Smooth muscle cell (in vitro differentiated cells): ENCODE data around the gene USP24. TPM values are rescaled to one million over a fixed set of nuclear protein-coding genes. Genes with fewer than 3 reads are reported as not detected.
"Not testable (repeated sequence)": the region's sequence is repeated elsewhere in the genome, so short reads cannot be mapped to it uniquely, and the experiment has no call there.

Source experiments
- DNase-seq: peaks from one replicate; lab custom pipeline; 2025; ENCODE audit not compliant: unreplicated experiment; lab: John Stamatoyannopoulos, UW
- H2AFZ ChIP-seq: fragments of 200-600 bp; sonication (generic); 2 replicates; pipeline ENCODE4 v1.6.0; 2016; ENCODE audit warnings: antibody characterized with exemption, low read depth, mild to moderate bottlenecking
- H3F3A ChIP-seq: fragments of 200-600 bp; sonication (generic); 2 replicates; pipeline ENCODE4 v1.6.0; 2017; ENCODE audit warnings: antibody characterized with exemption, low read depth
- H3K27ac ChIP-seq: fragments of 200-600 bp; sonication (generic); 2 replicates; pipeline ENCODE4 v1.5.1; 2016; ENCODE audit warnings: low read depth, mild to moderate bottlenecking
- H3K27me3 ChIP-seq: fragments of 200-600 bp; sonication (generic); 2 replicates; pipeline ENCODE4 v1.6.1; 2016; ENCODE audit warnings: low read depth, mild to moderate bottlenecking
- H3K36me3 ChIP-seq: fragments of 200-600 bp; sonication (generic); 2 replicates; pipeline ENCODE4 v1.5.1; 2016; ENCODE audit warnings: low read depth
- H3K4me1 ChIP-seq: fragments of 200-600 bp; sonication (generic); 2 replicates; pipeline ENCODE4 v1.5.1; 2016; ENCODE audit warnings: low read depth
- H3K4me2 ChIP-seq: fragments of 200-600 bp; sonication (generic); 2 replicates; pipeline ENCODE4 v1.6.0; 2016; ENCODE audit warnings: mild to moderate bottlenecking
- H3K4me3 ChIP-seq: fragments of 200-600 bp; sonication (generic); 2 replicates; pipeline ENCODE4 v1.5.1; 2016; ENCODE audit warnings: mild to moderate bottlenecking
- H3K79me2 ChIP-seq: fragments of 200-600 bp; sonication (generic); 2 replicates; pipeline ENCODE4 v1.6.0; 2016; ENCODE audit warnings: low read depth, mild to moderate bottlenecking
- H3K9ac ChIP-seq: fragments of 200-600 bp; sonication (generic); 2 replicates; pipeline ENCODE4 v1.6.0; 2016; ENCODE audit warnings: low read depth
- H3K9me3 ChIP-seq: fragments of 200-600 bp; sonication (generic); replicated peaks from 2 replicates; pipeline ENCODE4 v1.5.1; 2016; ENCODE audit warnings: low read depth
- H4K20me1 ChIP-seq: fragments of 200-600 bp; sonication (generic); 2 replicates; pipeline ENCODE4 v1.6.0; 2016; ENCODE audit warnings: low read depth
- CTCF ChIP-seq: fragments of 200-600 bp; sonication (generic); IDR thresholded peaks from 2 replicates; pipeline ENCODE4 v1.5.1; 2017; ENCODE audit warnings: borderline replicate concordance, mild to moderate bottlenecking, antibody characterized with exemption; ENCODE audit not compliant: insufficient read depth, poor library complexity, severe bottlenecking
- WGBS: methylation state at CpG from one replicate; pipeline ENCODE4 v1.1.7; 2016; ENCODE audit warnings: low lambda C conversion rate; 5-methylcytosine and 5-hydroxymethylcytosine counted together
- polyA plus RNA-seq: library from polyadenylated mRNA; unstranded; fragments of >200 nt; fragmentation: Nextera tagmentation; extraction: Ambion mirVana; gene quantifications from 2 replicates; pipeline ENCODE4 v1.2.1, GENCODE V29; 2016
- total RNA-seq: library from RNA; depleted of rRNA; stranded (reverse); fragments of >200 nt; gene quantifications from 2 replicates; pipeline ENCODE4 v1.2.3, GENCODE V29; 2014

Gene USP24
- total and polyA plus RNA-seq, 2 experiments from 2014 or later, result 3.6 to 25.9 TPM

GRCh38 chr1:55232448-55233144 lies 17.4 kb upstream of the USP24 start:
- WGBS, result 74% methylated on average over 6 of the region's 6 CpGs
- no peak overlapping the region for H2AFZ ChIP-seq
- no peak overlapping the region for H3K4me2 ChIP-seq
- H3K9me3 ChIP-seq, result no peaks in the 10 kb centered on the region
- H3K4me1 ChIP-seq, result no peaks in the 10 kb centered on the region
- H3K27ac ChIP-seq, result no peak overlapping the region
- H3K79me2 ChIP-seq, result no peaks in the 10 kb centered on the region
- no peaks in the 10 kb centered on the region for H3K27me3 ChIP-seq
- H4K20me1 ChIP-seq, result no peaks in the 10 kb centered on the region
- DNase-seq, result no peak
- H3F3A ChIP-seq, result no peaks in the 10 kb centered on the region
- no peak overlapping the region for H3K4me3 ChIP-seq
- H3K9ac ChIP-seq, result no peak overlapping the region
- H3K36me3 ChIP-seq, result no peaks in the 10 kb centered on the region
- no peak for TF ChIP-seq CTCF

- WGBS, result 95% methylated on average over 3 of the region's 3 CpGs
- Histone ChIP-seq H4K20me1 (no peaks in the 10 kb centered on the region), H3K9ac (no peak overlapping the region), H3K27me3 (no peaks in the 10 kb centered on the region), H2AFZ (no peak overlapping the region), H3K4me3 (no peak overlapping the region), H3K79me2 (no peaks in the 10 kb centered on the region), H3K36me3 (no peaks in the 10 kb centered on the region), H3K4me1 (no peaks in the 10 kb centered on the region), H3F3A (no peaks in the 10 kb centered on the region), H3K4me2 (no peak overlapping the region), H3K27ac (no peak overlapping the region), H3K9me3 (no peaks in the 10 kb centered on the region)
- DNase-seq, result no peak
- no peak for TF ChIP-seq CTCF
Measured at GRCh38 chr1:55231745-55232144, 16.6 kb upstream of the USP24 start.

GRCh38 chr1:55230659-55231058 lies 15.5 kb upstream of the USP24 start:
- Histone ChIP-seq H3K9ac (no peak overlapping the region), H4K20me1 (no peaks in the 10 kb centered on the region), H3F3A (no peaks in the 10 kb centered on the region), H3K4me2 (peak overlapping the region; percentile 2), H3K4me1 (no peaks in the 10 kb centered on the region), H3K4me3 (no peak overlapping the region), H3K79me2 (no peaks in the 10 kb centered on the region), H3K36me3 (no peaks in the 10 kb centered on the region), H3K27me3 (no peaks in the 10 kb centered on the region), H2AFZ (no peak overlapping the region), H3K9me3 (no peaks in the 10 kb centered on the region), H3K27ac (no peak overlapping the region)
- DNase-seq, result no peak
- 78% methylated on average over 3 of the region's 3 CpGs for WGBS
- no peak for TF ChIP-seq CTCF

- H3K27me3 ChIP-seq, H3K79me2 ChIP-seq, H3F3A ChIP-seq, H3K4me1 ChIP-seq, H3K9me3 ChIP-seq, H3K9ac ChIP-seq, H3K36me3 ChIP-seq, DNase-seq, H4K20me1 ChIP-seq, H3K27ac ChIP-seq, H3K4me3 ChIP-seq, H2AFZ ChIP-seq, H3K4me2 ChIP-seq: not testable (repeated sequence)
- 95% methylated on average over 4 of the region's 4 CpGs for WGBS
Measured at GRCh38 chr1:55229726-55230125, 14.6 kb upstream of the USP24 start.
